ENCODE data around the gene NOL4L.
"Not testable (repeated sequence)": the region's sequence is repeated elsewhere in the genome, so short reads cannot be mapped to it uniquely, and the experiment has no call there.

Gene NOL4L

DNA sequence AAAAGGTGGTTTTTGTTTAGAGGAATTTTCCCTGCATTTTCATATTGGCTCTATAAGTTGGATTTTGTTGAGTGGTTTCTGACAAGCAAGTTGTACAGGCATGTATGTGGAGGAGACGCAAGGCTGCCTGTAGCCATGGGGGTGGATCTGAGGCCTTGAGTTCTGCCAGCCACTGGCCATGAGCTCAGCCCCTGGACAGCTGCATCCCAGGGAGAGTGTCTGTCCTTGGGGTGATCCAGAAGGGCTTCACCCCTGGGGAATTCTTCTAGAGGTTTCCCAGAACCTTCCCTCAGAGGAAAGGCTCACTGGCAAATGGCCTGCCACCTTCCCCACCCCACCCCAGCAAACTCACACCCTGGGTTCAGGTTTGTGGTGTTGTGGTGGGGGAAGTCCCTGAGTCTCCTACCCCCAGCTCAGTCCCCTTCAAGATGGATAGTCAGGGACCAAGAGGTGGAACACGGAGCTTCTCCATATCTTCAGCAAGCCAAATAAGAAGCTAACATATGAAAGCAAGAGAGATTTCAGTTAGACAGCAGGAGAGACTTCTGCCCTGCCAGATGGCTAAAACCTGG lies 11.6 kb upstream of the NOL4L start:
- no peak for DNase-seq (ENCODE audit: low read depth in 2 of 2)

DNA sequence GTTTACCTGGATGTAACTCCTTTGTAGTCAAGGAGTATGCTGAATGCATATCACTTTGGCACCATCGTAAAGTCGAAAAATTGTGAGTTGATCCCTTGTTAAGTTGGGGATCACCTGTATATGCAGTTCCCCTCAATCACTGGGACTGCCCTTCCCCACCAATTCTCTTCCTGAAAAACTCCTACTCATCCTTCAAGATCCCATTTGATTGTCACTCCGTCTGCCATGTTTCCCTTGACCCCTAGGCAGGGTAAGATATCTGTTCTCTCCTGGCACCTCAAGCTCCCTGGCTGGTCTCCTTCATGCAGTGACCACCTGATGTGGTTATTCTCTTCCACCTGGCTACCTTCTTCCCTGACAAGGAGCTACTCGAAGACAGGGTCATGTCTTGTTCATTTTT lies 10.0 kb upstream of the NOL4L start:
- no peak for DNase-seq (ENCODE audit: low read depth in 2 of 2)

DNA sequence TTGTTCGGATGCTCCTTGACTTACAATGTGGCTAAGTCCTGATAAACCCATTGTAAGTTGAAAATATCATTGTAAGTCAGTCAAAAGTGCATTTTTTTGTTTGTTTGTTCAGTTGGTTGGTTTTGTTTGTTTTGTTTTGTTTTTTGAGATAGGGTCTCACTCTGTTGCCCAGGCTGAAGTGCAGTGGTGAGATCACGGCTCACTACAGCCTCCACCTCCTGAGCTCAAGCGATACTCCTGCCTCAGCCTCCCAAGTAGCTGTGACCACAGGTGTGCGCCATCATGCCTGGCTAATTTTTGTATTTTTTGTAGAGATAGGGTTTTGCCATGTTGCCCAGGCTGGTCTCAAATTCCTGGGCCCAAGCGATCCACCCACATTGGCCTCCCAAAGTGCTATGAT lies 9.5 kb upstream of the NOL4L start:
- not testable (repeated sequence) for DNase-seq (ENCODE audit: low read depth in 2 of 2)

DNA sequence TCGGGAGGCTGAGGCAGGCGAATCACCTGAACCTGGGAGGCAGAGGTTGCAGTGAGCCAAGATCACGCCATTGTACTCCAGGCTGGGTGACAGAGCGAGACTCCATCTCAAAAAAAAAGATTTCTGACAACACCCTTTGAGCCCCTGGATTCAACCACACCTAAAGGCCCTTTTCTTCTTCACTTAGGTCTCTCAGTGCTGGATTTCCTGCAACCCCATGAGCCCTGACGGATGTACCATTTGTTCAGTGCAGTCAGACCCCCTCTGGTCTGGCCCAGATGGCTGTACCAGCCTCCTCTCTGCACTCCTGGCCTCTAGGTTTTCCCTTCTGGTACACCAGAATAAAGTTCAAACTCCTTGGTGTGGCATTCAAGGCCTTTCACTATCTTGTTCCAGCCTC lies 9.1 kb upstream of the NOL4L start:
- DNase-seq (ENCODE audit: low read depth in 2 of 2): no peak

DNA sequence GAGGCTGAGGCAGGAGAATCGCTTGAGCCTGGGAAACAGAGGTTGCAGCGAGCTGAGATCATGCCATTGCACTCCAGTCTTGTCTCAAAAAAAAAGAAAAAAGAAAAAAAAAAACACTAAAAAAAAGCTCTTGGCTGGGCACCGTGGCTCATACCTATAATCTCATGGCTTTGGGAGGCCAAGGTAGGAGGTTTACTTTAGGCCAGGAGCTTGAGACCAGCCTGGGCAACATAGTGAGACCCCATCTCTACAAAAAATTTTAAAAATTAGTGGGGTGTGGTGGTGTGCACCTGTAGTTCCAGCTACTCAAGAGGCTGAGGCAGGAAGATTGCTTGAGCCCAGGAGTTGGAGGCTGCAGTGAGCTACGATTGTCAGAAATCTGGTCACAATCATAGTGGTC lies 7.5 kb upstream of the NOL4L start:
- DNase-seq (ENCODE audit: low read depth in 2 of 2): not testable (repeated sequence)

DNA sequence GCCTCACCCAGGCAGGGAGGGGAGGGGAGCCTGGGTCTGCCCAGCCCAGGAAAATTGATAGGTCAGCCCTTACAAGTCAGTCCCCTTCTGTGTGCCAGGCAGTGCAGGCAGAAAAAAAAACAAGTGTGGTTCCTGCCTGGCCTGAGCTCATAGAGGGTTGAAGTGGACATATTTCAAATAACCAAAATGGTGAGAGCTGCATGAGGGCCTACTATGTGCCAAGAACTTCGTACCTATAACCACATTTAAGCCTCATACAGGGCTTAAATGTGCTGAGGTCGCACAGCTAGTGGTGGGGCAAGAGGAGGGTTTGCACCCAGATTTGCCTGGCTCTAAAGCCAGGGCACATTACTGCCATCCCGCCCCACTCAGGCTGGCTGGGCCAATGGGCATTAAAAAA lies 6.9 kb upstream of the NOL4L start:
- DNase-seq (ENCODE audit: low read depth in 2 of 2): no peak

DNA sequence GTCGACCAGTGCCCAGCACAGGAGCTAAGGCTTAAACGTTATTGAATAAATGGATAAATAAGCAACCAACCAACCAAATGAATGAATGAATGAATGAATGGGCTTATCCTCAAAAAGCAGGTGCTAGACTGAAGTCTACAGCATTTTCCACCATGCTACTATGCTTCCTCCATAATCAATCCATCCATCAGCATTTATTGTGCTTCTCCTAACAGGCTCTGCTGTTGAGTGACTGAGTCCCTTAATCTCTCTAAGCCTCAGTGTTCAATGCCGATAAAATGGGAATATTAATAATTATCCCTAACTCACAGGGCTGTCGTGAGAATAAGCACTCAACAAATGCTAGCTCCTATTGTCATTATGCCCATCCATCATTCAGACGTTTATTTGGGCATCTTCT lies 4.6 kb upstream of the NOL4L start:
- no peak for DNase-seq (ENCODE audit: low read depth in 2 of 2)

DNA sequence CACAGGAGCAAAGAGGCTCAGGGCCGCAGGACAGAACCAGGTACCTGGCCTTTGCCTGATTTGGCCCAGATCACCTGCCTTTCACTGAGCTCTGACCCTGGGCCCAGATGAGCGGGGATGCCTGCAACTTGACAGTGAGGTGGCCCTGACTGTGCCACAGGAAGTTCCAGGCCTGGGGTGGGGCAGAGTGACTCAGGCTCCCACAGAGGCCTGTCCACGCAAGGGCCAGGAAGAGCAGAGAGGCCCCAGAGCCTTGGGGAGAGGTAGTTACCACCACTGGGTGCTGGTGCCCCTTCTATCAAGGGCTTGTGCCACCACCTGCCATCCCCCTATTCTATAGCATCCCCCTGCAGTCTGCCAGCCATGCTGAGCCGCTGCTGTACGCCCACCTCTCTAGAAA lies 4.1 kb upstream of the NOL4L start:
- no peak for DNase-seq (ENCODE audit: low read depth in 2 of 2)

DNA sequence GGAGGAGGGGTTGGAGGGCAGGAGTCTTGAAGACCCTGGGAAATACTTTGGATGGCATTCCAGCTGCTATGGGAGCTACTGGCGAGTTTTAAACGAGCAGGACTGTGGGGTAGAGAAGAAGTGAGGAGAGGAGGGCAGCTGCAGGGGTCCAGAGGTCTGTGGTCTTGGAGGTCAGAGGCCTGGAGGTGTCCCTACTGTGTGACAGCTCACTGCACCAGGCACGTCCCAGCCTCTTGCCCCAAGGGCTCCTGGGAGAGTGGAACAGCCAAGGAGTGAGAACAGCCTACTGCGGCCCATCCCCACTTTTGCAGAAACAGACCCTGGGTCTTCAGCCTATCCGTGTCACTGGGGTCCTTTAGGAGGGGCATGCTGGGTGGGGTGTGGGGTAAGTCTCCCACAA lies 2.9 kb upstream of the NOL4L start:
- DNase-seq (ENCODE audit: low read depth in 2 of 2): no peak

DNA sequence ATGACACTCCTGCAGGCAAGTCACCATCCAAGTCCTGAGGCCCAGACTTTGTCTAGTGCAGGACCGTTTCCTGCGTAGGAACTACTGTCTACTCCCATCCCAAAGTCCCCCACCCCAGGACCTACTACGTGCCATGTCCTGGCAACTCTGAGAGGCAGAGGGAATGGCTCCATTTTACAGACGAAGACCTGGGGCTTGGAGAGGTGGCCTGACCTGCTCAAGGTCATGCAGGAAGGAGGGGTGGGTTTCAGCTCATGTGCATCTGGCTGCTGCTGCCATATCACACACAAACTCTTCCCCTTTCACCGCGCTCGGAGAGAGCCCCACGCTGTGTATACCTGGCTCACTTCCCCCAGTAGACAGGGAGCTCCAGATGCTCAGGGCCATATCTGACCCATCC lies 1.2 kb upstream of the NOL4L start:
- DNase-seq (ENCODE audit: low read depth in 2 of 2): no peak

DNA sequence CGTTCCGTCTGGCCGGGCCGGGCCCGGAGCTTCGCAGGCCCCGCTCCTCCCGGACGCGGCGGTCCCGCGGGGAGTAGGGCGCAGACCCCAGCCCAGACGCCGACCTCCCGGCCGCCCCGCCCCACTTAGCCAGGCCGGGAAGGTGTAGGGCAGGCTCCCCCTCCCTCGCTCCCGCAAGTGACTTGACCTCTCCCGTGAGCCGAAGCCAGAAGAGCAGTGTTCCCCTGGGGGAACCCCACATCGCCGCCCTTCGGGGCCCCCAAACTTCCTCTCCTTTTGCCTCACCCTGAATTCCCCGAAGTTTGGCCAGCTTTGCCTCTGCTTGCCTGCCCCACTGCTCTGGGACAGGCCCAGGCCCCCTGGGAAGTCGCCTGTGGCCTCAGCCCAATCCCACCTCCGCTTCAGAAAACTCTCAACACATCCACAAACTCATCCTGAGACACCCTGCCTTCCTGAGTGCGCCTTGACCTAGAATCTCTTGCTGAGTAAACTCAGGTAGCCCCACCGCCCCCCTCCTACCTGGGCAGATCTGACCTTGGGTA lies 524 bp upstream of the NOL4L start:
- no peak for DNase-seq (ENCODE audit: low read depth in 2 of 2)

DNA sequence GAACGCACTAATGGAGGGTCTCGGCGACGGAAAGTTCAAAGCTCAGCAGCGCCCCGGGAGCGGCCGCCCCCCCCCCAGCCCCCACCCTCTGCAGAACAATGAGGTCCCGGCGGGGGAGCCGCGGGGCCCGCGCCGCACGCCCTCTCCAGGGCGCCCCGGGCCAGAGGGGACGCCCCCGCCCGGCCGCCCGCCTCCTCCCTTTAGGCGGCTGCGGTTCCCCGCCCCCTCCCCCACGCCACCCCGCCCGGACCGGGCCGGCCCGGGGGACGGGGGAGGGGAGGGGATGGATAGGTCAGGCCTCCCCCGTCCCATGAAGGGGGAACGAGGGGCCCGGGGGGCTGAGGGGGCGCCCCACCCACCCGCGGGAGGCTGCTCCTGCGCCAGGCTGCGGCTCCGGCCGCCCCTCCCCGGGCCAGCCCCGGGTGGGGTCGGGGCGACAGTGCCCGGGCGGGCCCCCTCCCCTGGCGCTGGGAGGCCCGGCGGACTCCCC lies 1.5 kb downstream of the NOL4L start:
- DNase-seq (ENCODE audit: low read depth in 2 of 2): no peak

DNA sequence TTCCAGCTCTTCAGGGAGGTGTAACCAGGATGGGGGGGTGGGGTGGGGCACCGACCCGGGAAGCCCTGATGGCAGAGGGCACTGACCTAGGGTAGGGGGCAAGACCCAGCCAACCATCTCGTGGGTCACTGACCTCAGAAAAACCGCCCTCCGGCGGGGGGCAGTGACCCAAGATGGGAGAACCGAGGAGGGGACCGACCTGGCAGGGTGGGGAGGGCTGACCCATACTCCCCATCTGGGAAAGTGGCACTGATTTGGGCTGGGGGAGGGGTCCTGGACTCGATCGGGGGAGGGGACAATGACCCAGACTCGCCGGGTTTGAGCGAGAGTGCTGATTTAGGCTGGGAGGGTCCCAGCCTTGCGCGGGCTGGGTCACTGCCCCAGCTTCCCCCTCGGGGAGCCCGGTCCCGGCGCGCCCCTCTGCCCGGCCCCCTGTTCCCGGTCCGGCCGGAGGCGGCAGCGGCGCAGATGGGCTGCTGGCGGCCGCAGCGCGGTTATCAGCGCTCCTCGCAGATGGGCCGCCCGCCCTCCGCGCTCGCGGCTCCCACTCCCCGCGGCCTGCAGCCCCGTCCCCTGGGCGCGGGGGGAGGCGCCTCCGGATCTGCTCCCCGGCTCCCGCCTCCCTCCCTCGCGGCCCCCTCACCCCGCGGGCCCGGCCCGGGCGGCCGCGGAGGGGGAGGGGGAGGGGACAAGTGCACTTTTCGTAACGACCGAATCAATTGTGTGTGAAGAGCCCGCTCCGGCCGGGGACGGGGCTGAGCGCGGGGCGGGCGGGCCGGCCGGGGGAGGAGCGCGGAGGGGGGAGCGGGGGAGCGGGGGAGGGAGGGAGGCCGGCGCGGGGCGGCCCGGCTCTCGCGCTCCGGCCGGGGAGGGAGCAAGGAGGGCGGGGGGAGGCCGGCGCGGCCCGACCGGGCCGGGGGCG lies 2.2 kb downstream of the NOL4L start:
- DNase-seq (ENCODE audit: low read depth in 2 of 2): no peak

DNA sequence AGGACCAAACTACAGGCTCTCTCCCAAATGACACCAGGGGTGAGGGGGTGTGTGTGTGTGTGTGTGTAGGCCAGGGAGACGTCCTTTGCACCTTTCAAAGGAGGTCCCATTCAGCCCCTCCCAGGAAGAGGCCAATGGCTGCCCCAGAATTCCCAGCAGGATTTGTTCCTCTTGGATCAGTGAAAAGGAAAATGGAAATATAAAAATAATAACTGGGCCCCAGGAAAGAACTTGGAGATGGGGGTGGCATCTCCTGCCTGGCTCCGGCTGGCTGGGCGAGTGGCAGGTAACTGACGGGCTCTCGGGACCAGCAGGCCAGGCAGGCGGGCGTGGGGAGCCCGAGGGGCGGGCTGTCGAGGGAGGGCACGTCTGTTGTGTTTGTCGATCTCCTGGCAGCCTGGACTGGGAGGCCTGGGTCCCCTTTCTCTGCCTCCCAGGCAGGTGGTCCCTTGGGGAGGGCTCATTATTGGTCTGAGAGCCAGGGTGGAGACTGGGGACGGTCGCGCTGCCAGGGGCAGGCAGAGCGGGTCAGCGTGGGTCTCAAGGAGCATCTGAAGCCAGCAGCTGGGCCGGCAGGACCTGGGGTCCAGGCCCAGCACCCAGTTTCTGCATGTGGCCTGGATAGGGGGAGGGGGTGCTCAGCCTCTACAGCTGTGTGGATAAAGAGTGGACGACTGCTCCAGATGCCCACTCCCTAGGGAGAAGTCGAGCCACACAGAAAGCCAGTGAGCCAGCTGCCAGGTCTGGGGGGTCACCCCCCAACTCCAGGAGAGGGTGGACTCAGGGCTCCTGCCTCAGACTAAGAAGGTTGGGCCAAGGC lies 3.1 kb downstream of the NOL4L start:
- no peak for DNase-seq (ENCODE audit: low read depth in 2 of 2)

DNA sequence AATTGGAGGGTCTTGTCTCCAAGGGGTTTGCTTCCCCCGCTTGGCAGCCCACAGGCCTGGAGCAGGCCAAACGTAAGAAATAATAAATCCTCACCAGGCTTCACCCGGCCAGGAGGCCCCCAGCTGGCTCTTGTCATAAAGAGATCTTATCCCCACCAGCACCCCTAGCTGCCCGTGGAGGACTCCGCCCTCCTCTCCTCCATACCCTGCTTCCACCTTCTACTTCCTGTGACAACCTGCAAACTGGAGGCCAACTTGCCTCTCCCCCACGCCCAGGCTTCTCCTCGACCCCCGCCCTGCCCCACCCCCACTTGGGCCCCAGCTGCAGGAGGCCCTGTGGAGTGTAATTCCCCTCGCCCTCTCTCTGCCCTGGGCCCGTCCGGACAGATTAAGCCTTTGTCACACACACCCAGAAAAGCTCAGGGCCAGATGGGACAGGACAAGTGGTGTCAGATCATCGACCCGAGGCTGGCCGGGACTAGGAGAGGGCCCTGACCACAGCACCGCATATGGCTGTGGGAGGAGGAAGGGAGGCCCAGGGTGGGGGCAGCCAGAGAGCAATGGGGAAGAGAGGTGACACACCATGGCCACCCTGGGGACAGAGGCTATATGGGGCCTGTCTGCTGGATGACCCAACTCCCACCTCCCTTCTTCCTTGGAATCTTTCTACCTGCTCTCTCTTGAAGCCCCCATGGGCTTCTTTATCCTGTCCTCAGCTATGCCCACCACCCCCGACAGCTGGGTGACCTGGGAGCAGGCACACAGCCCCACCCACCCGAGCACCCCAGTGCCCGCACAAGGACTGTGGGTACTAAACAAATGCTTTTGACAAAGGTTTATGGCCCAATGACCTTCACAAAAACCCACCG lies 3.9 kb downstream of the NOL4L start:
- no peak for DNase-seq (ENCODE audit: low read depth in 2 of 2)

DNA sequence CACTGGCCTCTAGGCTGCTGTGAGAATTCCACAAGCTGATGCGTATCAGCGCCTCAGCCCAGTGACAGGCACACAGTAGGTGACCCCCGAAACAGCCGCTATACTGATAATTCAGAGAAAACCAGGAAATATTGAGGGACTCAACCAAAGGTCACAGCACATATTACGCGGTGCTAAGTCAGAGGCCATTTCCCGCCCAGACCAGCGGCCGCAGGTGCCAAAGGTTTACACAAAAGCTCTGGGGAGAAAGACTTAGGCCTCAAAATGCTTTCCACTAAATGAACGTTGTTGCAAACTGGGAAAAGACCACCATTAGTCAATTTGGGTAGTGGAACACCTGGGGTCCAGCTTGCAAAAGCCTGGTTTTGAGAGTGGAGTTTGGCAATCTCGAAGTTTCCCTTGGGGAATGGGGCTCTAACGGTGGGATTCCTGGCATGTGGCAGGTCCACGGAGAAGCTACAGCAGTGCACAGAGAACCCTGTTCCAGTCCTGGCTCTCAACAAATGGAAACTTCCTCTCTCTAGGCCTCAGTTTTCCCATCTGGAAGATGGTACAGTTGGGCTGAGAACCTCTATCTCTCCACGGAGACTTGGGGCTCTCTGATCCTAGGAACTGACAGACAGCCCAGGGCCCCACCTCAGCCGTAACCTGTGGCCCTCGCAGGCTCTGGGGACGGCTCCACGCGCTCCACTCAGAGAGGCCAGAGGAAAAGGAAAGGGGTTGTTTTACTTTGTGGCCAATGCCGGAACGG lies 4.7 kb downstream of the NOL4L start:
- no peak for DNase-seq (ENCODE audit: low read depth in 2 of 2)

DNA sequence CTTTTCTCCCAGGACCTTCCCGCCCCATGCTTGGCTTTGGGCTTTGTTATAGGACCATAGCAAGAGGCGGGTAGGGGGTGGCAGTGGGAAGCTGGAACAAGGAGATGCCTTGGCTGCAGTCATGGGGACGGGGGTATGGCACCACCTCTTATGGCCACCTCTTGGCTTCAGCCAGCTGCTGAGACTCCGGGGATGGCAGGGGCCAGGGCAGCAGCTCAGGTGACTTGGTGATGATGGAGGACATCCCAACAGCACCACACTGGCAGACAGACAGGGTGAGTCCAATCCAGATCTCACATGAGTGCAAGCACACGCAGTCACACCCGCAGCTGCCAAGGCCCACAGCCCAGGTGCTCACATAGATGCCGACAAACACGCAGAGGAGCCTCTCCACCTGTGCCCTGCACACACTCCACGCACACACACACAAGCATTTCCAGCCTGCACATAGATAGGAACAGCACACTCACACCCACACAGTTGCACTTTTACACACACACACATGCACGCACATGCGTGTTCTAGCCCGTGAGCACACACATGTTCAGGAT lies 6.2 kb downstream of the NOL4L start:
- DNase-seq (ENCODE audit: low read depth in 2 of 2): no peak

DNA sequence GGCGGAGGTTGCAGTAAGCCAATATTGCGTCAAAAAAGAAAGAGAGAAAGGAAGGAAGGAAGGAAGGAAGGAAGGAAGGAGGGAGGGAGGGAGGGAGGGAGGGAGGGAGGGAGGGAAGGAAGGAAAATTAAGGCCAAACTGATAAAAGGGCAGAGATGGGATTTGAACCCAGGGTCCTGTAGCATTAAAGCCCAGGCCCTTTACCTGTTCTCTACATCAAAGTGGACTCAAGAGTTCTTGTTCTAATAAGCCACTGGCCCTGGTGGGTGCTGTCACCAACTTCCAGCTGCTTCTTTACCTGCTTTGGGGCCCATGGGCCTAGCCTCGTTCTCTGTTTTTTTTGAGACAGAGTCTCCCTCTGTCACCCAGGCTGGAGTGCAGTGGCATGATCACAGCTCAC lies 7.1 kb downstream of the NOL4L start:
- not testable (repeated sequence) for DNase-seq (ENCODE audit: low read depth in 2 of 2)

DNA sequence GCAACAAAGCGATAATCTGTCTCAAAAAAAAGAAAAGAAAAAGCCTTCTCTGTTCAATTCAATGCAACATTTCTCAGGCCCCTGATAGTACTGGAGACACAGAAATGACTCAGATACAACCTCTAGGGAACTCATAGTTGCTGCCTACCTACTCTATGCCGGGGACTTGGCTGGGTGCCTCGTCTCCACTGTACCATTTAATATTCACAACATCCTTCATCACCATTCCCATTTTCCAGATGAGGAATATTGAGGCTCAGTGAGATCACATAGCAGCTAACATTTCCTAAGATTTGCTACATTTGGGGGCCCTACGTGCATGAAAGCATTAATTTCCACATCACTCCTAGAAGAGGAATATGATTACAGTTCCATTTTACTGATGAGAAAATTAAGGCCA lies 7.5 kb downstream of the NOL4L start:
- DNase-seq (ENCODE audit: low read depth in 2 of 2): no peak

DNA sequence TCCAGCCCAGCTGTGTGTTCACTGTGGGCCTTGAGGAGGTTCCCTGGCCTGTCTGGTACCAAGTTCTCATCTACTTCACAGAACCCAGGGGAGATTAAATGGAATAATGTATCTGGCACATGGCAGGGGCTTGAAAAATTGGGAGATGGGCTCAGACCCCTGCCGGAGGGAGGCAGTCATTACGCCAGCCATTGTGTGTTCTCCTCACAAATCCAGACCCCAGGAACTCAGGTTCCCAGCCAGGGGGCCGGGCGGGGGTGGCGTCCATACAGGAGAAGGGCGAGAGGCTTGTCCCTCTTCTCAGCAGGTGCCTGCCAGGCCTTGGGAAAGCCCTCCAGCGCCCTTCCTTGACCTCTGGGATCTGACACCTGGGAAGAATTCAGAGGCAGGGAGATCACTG lies 8.1 kb downstream of the NOL4L start:
- no peak for DNase-seq (ENCODE audit: low read depth in 2 of 2)
